GM23338 (cell line): ENCODE measurements around the gene IGF1R. TPM values are rescaled to one million over a fixed set of nuclear protein-coding genes. Genes with fewer than 3 reads are reported as not detected.

Experiments
- ATAC-seq: fragments of 200-7000 bp; cut with Tn5 transposase; 3 replicates; pipeline ENCODE4 v1.9.1; 2020
- DNase-seq: peaks from one replicate; pipeline ENCODE4 v3.0.0-alpha.2; 2015; ENCODE audit warnings: low spot score
- H2AFZ ChIP-seq: fragments of 200-600 bp; sonication (generic); 2 replicates; pipeline ENCODE4 v1.8.0; 2016; ENCODE audit warnings: antibody characterized with exemption, mild to moderate bottlenecking, moderate library complexity
- H3F3A ChIP-seq: fragments of 200-600 bp; sonication (generic); replicated peaks from 2 replicates; pipeline ENCODE4 v1.8.0; 2017; ENCODE audit warnings: antibody characterized with exemption, mixed run types, low read depth
- H3K27ac ChIP-seq: fragments of 200-600 bp; sonication (generic); 2 replicates; pipeline ENCODE4 v1.6.1; 2016; ENCODE audit warnings: low read depth
- H3K27me3 ChIP-seq: fragments of 200-600 bp; sonication (generic); 2 replicates; pipeline ENCODE4 v1.8.0; 2016; ENCODE audit warnings: mild to moderate bottlenecking, mixed run types, moderate library complexity; ENCODE audit not compliant: insufficient read depth
- H3K36me3 ChIP-seq: fragments of 200-600 bp; sonication (generic); 2 replicates; pipeline ENCODE4 v1.8.0; 2016; ENCODE audit warnings: mild to moderate bottlenecking; ENCODE audit not compliant: insufficient read depth
- H3K4me1 ChIP-seq: fragments of 200-600 bp; sonication (generic); 2 replicates; pipeline ENCODE4 v1.8.0; 2016; ENCODE audit warnings: mild to moderate bottlenecking, moderate library complexity; ENCODE audit not compliant: insufficient read depth
- H3K4me2 ChIP-seq: fragments of 200-600 bp; sonication (generic); 2 replicates; pipeline ENCODE4 v1.7.1; 2017; ENCODE audit warnings: mixed run types
- H3K4me3 ChIP-seq: fragments of 200-600 bp; sonication (generic); 2 replicates; pipeline ENCODE4 v1.6.1; 2016; ENCODE audit warnings: mixed run types
- H3K79me2 ChIP-seq: fragments of 200-600 bp; sonication (generic); replicated peaks from 2 replicates; pipeline ENCODE4 v1.8.0; 2017; ENCODE audit warnings: mild to moderate bottlenecking; ENCODE audit not compliant: insufficient read depth
- H3K9me2 ChIP-seq: fragments of 200-600 bp; sonication (generic); 2 replicates; pipeline ENCODE4 v1.8.0; 2017; ENCODE audit not compliant: insufficient read depth
- H4K20me1 ChIP-seq: fragments of 200-600 bp; sonication (generic); replicated peaks from 2 replicates; pipeline ENCODE4 v1.8.0; 2017; ENCODE audit warnings: mild to moderate bottlenecking; ENCODE audit not compliant: insufficient read depth
- H3K27ac Mint-ChIP-seq: 2 replicates; pipeline ENCODE4 v1.8.0; 2020; ENCODE audit warnings: inconsistent platforms, mild to moderate bottlenecking, moderate library complexity, mixed read lengths
- H3K27me3 Mint-ChIP-seq: 3 replicates; pipeline ENCODE4 v1.8.0; 2022; ENCODE audit warnings: low read depth, mild to moderate bottlenecking, moderate library complexity, mixed read lengths, inconsistent platforms; ENCODE audit not compliant: insufficient read depth, poor library complexity
- H3K36me3 Mint-ChIP-seq: 3 replicates; pipeline ENCODE4 v1.8.0; 2021; ENCODE audit warnings: low read depth, mild to moderate bottlenecking, inconsistent platforms, moderate library complexity, mixed read lengths
- H3K4me1 Mint-ChIP-seq: 3 replicates; pipeline ENCODE4 v1.8.0; 2020; ENCODE audit warnings: mild to moderate bottlenecking, inconsistent platforms, mixed read lengths
- H3K4me3 Mint-ChIP-seq: 3 replicates; pipeline ENCODE4 v1.8.0; 2021; ENCODE audit warnings: moderate library complexity, mild to moderate bottlenecking, inconsistent platforms, mixed read lengths
- H3K9me3 Mint-ChIP-seq: 3 replicates; pipeline ENCODE4 v1.8.0; 2020; ENCODE audit warnings: moderate library complexity, mild to moderate bottlenecking, inconsistent platforms, mixed read lengths
- CREB1 ChIP-seq: fragments of 250-450 bp; sonication (Bioruptor Pico); IDR thresholded peaks from 2 replicates; pipeline ENCODE4 v1.5.0; 2020; ENCODE audit warnings: low read depth, mild to moderate bottlenecking, moderate library complexity
- CTCF ChIP-seq, 2 experiments: fragments of 200-600 bp in 1 of 2; sonication (generic) in 1 of 2; conservative IDR thresholded peaks; 2 replicates each; pipeline versions ENCODE4 v1.5.1 to v1.6.1; 2016 to 2017; ENCODE audit warnings: antibody characterized with exemption in 2 of 2, low read depth in 2 of 2, mild to moderate bottlenecking in 2 of 2, moderate library complexity in 1 of 2
- ETS1 ChIP-seq: IDR thresholded peaks from 2 replicates; pipeline ENCODE4 v1.6.1; 2016; ENCODE audit warnings: antibody characterized with exemption
- EZH2phosphoT487 ChIP-seq: fragments of 200-600 bp; sonication (generic); IDR thresholded peaks from one replicate; pipeline ENCODE4 v1.8.1; 2018; ENCODE audit warnings: antibody characterized with exemption; ENCODE audit not compliant: unreplicated experiment
- JUNB ChIP-seq: IDR thresholded peaks from one replicate; pipeline ENCODE4 v1.6.1; 2016; ENCODE audit warnings: antibody characterized with exemption; ENCODE audit not compliant: unreplicated experiment
- NANOG ChIP-seq: IDR thresholded peaks from 2 replicates; pipeline ENCODE4 v1.6.1; 2016; ENCODE audit warnings: antibody characterized with exemption, borderline replicate concordance
- POLR2AphosphoS5 ChIP-seq: IDR thresholded peaks from 2 replicates; pipeline ENCODE4 v1.6.1; 2016; ENCODE audit warnings: antibody characterized with exemption, low read depth
- REST ChIP-seq: IDR thresholded peaks from one replicate; pipeline ENCODE4 v1.6.1; 2018; ENCODE audit warnings: antibody characterized with exemption; ENCODE audit not compliant: unreplicated experiment
- STAT1 ChIP-seq: IDR thresholded peaks from one replicate; pipeline ENCODE4 v1.6.1; 2016; ENCODE audit warnings: antibody characterized with exemption; ENCODE audit not compliant: unreplicated experiment
- ZNF114 ChIP-seq: fragments of 250-450 bp; sonication (Bioruptor Pico); IDR thresholded peaks from 2 replicates; pipeline ENCODE4 v1.5.0; 2020; ENCODE audit warnings: mild to moderate bottlenecking, moderate library complexity
- ZNF331 ChIP-seq: fragments of 250-450 bp; sonication (Bioruptor Pico); IDR thresholded peaks from 2 replicates; pipeline ENCODE4 v1.5.0; 2020; ENCODE audit warnings: low read depth, mild to moderate bottlenecking, moderate library complexity
- ZNF462 ChIP-seq: fragments of 250-450 bp; sonication (Bioruptor Pico); IDR thresholded peaks from 2 replicates; pipeline ENCODE4 v1.5.0; 2020; ENCODE audit warnings: mild to moderate bottlenecking, moderate library complexity
- polyA plus RNA-seq: library from polyadenylated mRNA; unstranded; fragments of >200 nt; fragmentation: Nextera tagmentation; extraction: Ambion mirVana; gene quantifications from 2 replicates; pipeline ENCODE4 v1.2.1, GENCODE V29; 2016
- total RNA-seq: library from RNA; depleted of rRNA; stranded (reverse); fragments of >200 nt; shearing (Covaris generic); gene quantifications from 2 replicates; pipeline ENCODE4 v1.2.3, GENCODE V29; 2014

IGF1R gene
- total and polyA plus RNA-seq, 2 experiments from 2014 or later: 20.4 to 92.2 TPM

- Histone ChIP-seq H3F3A (no peaks in the 10 kb centered on the region), H4K20me1 (peaks cover 59% of the 10 kb centered on the region), H3K4me3 (no peak overlapping the region), H3K27ac (peak overlapping the region; percentile 34; the same call in 1 of the 2 replicates), H3K9me2 (no peaks in the 10 kb centered on the region), H3K36me3 (no peaks in the 10 kb centered on the region), H3K4me2 (no peak overlapping the region), H3K79me2 (peaks cover 98% of the 10 kb centered on the region), H2AFZ (no peak overlapping the region), H3K4me1 (peaks cover 54% of the 10 kb centered on the region), H3K27me3 (no peaks in the 10 kb centered on the region)
- ATAC-seq (no peak), DNase-seq (no peak)
- peaks cover 3% of the 10 kb centered on the region for H3K27me3 Mint-ChIP-seq
- peaks cover 3% of the 10 kb centered on the region; the same call in 1 of the 3 replicates for H3K36me3 Mint-ChIP-seq
- H3K4me1 Mint-ChIP-seq: peaks cover 64% of the 10 kb centered on the region
- H3K27ac Mint-ChIP-seq: 0 out of 2 replicates have a peak overlapping the region, but pooled peaks have one; percentile 30
- H3K4me3 Mint-ChIP-seq: no peak overlapping the region
- no peaks in the 10 kb centered on the region for H3K9me3 Mint-ChIP-seq
- TF ChIP-seq CTCF (conservative IDR thresholded peaks at IDR 0.05; ENCODE audit: low read depth in 2 of 2): no peak
- no peak for TF ChIP-seq ZNF331 (CRISPR knock-in tag)
- no peak for TF ChIP-seq JUNB
- TF ChIP-seq NANOG: no peak
- no peak for TF ChIP-seq POLR2AphosphoS5
- no peak for TF ChIP-seq ZNF462 (CRISPR knock-in tag)
- no peak for TF ChIP-seq CREB1 (CRISPR knock-in tag)
- no peak for TF ChIP-seq EZH2phosphoT487
- no peak for TF ChIP-seq REST
- TF ChIP-seq STAT1: no peak
- TF ChIP-seq ETS1: no peak
- TF ChIP-seq ZNF114: no peak
Observed at GRCh38 chr15:98842192-98842972, 194.0 kb downstream of the IGF1R start.
